GM19324 (cell line): Measurements from ENCODE around the gene CALHM3.
"Not testable (repeated sequence)": the region's sequence is repeated elsewhere in the genome, so short reads cannot be mapped to it uniquely, and the experiment has no call there.

Source experiments
- ATAC-seq: cut with Tn5 transposase; IDR thresholded peaks from one replicate; pipeline ENCODE4 v1.9.1; 2021; ENCODE audit warnings: mild to moderate bottlenecking, moderate library complexity; ENCODE audit not compliant: unreplicated experiment, low FRiP score

The CALHM3 gene

DNA sequence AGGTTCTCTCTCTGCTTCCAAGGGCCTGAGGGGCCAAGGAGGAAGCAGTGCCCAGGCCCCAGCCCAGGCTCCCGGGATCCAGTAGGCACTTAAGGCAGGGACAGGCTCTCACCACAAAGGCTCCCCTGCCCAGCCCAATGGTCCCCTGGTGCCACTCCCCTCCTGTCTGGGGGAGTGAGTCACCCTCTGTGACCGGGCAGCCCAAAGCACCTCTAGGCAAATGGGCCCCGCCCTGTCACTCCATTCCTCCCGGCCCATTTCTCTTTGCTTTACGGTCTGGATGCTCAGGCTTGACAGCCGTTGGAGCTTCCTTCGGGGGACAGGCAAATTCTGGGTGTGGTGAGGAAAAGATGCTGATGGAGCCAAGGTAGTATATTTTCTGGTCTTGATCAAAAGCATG lies at the start of gene CALHM3:
TSS of gene CALHM3 (minus strand) at position 106 of the 400 bp plus-strand sequence. CDS start 208 bp downstream, outside the sequence.
- no peak for ATAC-seq

- no peak for ATAC-seq
These were observed 49.5 kb upstream of the CALHM3 start for GRCh38 chr10:103528549-103528948.

DNA sequence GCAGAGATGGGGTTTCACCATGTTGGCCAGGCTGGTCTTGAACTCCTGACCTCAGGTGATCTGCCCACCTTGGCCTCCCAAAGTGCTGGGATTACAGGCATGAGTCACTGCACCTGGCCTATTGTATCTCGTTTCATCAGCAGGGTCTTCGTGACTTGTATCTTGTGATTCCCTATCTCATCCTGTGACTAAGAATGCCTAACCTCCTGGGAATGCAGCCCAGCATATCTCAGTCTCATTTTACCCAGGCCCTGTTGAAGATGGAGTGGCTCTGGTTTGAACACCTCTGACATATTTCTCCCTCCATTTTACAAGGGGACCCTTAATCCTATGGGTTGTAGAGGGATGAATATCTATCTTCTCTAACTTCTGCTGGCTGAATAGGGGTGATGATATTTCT lies 48.4 kb upstream of the CALHM3 start:
- ATAC-seq: not testable (repeated sequence)

- no peak for ATAC-seq
These were observed 46.9 kb upstream of the CALHM3 start for GRCh38 chr10:103525901-103526300.

- ATAC-seq: no peak
These were observed 44.6 kb upstream of the CALHM3 start for GRCh38 chr10:103523683-103524082.

- ATAC-seq: not testable (repeated sequence)
These were observed 43.0 kb upstream of the CALHM3 start for GRCh38 chr10:103522006-103522405.

- no peak for ATAC-seq
These were observed 40.8 kb upstream of the CALHM3 start for GRCh38 chr10:103519798-103520197.

- ATAC-seq: no peak
These were observed 38.4 kb upstream of the CALHM3 start for GRCh38 chr10:103517234-103518085.

- no peak for ATAC-seq
These were observed 35.2 kb upstream of the CALHM3 start for GRCh38 chr10:103514244-103514643.

- ATAC-seq: no peak
These were observed 34.5 kb upstream of the CALHM3 start for GRCh38 chr10:103513380-103514060.

DNA sequence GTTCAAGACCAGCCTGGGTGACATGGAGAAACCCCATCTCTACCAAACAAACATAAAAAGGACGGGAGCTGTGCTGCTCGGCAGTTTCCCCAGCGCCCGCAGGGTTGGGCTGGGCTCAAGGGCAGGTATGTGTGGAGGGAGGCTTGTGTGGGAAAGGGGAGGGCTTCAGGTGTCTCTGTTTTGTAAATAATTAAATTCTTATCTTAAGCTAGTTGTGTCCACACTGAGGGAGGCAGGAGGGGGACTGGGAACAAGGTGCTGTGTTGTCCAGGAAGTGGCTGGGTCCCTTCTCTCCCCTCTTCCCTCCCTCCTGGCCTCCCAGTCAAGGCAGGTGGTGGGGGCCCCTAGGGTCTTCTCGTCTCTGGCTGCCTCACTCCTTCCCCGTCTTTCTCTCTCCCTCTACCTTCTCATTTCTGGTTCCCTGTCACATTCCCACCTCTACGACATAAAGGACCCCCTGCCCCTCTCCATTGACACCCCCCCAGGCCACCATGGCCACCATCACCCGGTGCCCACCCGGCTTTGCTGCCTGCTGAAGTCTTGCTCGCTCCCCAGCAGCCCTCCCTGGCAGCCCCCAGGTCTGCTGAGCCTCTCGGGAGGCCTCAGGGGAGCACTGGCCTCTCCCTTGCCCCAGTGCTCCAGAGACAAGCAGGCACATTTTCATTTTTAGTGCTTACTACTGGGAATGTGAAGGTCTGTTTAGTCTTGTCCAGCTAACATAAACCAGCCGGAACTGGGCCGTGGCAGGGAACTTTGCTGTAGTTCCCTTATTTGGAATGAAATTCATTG lies 33.7 kb upstream of the CALHM3 start:
- no peak for ATAC-seq

- no peak for ATAC-seq
These were observed 33.1 kb upstream of the CALHM3 start for GRCh38 chr10:103512166-103512565.

DNA sequence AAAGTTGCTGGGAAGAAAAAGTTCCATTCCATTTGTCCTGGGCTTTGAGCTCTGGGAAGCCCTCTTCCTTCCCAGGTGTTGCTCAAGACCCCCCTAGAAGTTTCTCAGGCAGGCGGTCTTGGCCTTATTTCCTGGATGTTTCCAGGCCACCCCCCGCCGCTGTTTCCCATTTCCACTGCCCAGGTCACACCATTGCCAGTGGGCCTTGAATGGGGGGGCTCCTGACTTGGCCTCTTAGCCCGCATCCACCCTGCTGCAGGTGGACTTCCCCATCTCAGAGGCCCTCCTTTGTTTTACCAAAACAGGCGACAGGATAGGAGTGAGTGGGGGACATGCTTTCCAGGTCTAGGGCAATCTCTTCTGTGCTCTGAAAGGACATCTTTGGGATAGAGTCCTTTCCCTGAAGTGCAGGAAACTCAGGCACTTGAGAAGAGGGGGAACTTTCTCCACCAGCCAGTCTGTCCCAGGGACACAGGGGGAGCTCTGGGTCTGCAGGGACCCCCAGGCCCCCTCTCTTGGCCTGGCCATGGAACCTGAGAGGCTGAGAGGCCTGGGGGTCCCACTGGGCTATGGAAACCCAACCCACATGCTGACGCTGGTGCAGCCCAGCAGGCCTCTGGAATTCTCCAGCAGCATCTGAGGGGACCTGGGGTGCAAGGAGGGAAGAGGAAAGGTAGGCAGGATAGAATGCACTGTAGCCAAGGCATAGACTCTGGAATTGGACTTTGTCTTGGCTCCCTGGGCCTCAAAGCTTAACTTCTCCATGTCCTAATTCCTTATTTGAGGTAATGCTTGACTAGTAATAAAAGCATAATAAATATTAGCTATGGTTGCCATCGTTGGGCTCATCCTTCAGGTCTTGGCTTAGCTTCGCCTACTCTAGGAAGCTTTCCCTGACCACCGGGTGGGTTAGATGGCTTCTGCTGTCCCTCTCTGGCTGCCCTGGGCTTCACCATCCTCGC lies 32.0 kb upstream of the CALHM3 start:
- no peak for ATAC-seq

DNA sequence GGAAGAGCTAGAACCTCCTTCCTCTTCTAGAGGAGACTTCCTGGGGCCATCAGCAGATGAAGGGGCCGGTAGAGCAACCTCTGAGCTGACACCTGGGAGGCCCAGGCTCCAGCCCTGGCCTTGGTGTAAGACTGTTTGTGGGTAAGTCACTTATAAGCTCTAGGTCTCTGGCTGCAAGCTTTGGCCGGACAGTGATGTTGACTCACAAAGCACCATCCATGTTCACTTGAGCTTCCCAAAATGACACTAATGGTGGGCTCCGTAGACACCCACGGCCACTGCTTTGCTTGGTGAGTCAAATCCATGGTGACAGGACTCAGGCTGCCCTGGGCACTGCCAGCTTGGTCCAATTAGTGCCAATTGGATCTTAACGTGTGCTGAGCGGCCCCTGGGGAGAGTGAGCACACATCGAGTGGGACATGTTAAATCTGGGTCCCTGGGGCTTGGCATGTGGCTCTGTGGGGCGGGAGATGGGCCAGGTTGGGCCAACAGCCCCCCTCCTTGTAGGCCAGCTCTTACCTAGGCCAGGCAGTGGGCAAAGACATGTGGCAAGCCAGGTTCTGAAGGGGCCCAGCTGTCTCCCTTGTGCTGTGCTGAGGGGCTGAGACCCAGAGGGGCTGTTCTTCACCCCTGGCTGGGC lies 31.1 kb upstream of the CALHM3 start:
- no peak for ATAC-seq

DNA sequence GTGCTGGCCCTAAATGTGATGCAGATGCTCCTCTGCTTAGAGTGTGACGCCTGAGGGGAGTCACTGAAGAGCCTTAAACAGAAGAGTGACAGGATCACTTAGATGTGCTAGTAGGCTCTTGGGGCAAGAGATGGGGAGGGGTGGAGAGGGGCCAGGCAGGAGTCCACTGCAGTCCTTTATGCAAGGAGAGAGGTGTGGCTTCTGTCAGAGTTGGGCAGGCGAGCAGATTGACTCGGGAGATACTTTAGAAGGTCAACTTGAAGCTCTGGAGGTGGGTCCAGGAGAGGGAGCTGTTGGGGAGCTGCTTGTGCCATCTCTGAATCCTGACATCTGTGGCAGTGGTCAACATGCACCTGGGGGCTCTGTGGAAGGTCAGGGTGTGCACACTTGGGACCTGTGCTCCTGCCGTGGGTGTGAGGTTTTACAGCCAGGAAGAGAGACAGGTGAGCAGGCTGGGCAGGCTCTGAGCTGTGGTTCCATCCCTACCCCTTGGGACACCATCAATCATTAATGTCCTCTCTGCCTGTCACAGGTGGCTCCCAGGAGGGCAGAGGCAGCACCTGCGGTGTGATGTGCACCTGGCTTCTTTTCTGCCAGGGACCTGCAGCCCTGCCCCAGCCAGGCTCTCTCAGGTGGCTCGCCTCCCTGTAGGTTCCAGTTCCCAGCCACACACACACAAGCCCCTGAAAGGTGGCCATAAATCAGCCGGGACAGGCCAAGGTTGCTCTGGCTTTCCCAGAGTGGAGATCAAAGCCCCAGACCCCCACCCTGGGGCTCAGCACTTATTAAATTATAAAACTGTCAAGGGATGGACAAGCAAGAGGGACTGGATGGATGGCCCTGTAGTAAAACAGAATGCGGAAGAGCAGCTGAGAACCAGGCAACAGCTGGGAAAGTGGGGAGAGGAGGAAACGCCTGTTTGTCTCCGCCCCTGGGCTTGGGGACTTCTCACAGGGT lies 28.5 kb upstream of the CALHM3 start:
- no peak for ATAC-seq

DNA sequence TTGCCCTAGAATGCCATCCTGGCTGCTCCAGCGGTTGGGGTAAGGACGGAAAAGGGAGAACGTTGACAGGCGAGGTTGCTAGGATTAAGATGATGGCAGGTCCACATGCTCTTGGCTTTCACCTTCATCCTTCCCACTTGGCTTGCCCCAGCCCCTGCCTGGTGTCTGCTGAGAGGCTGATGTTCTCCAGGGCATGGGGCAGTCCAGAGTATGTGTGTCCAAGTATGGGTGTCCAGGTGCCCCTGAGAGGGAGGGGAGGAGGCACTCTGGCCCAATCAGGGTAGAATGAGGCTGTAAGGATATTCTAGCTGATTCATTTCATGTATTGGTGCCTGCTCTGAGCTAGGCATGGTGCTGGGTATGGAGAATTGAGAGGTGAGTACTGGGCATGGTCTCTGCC lies 27.0 kb upstream of the CALHM3 start:
- ATAC-seq: no peak

DNA sequence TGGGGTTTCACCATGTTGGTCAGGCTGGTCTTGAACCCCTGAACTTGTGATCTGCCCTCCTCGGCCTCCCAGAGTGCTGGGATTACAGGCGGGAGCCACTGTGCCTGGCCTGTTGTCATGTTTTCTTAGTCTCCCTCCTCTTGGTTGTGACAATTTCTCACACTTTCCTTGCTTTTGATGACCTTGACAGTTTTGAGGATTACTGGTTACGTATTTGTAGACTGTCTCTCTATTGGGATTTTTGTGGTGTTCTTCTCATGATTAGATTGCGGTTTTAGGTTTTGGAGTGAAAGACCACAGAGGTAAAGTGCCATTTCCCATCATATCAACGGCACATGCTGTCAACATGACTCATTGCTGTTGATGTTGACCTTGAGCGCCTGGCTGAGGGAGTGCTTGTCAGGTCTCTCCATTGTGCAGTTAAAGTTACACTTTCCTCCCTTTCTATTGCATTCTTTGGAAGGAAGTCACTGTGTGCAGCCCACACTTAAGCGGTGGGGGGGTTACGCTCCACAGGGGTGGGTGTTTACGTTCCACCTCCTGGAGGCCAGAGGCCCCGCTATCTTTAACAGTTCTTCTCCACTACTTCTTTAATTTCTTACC lies 25.2 kb upstream of the CALHM3 start:
- ATAC-seq: no peak

GRCh38 chr10:103503777-103504176 lies 24.7 kb upstream of the CALHM3 start:
- not testable (repeated sequence) for ATAC-seq
